GM18520 (cell line): Measurements from ENCODE around the gene VSIG4.

Experiments used
- ATAC-seq: cut with Tn5 transposase; IDR thresholded peaks from one replicate; pipeline ENCODE4 v1.9.1; 2021; ENCODE audit not compliant: unreplicated experiment

The VSIG4 gene

GRCh38 chrX:66009231-66009845, 30.5 kb downstream of the VSIG4 start:
- no peak for ATAC-seq

- no peak for ATAC-seq
These were observed 31.4 kb downstream of the VSIG4 start for GRCh38 chrX:66008328-66008970.

DNA sequence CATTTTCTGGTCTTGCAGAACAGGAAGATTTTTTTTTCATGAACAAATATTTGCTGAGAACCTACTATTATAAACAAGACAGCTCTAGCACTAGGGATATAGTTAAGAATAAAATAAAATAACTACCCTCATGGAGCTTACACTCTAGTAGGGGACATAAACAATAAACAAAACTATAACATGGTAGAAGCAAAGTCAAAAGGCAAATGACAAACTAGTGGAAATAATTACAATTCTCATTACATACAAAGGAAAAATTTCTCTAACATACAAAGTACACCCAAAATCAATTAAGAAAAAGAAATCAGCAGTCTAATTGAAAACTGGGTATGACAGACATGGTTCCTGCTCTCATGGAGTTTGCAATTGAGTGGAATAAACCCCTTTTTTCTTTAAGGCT, 32.0 kb downstream of the VSIG4 start:
- ATAC-seq: no peak

DNA sequence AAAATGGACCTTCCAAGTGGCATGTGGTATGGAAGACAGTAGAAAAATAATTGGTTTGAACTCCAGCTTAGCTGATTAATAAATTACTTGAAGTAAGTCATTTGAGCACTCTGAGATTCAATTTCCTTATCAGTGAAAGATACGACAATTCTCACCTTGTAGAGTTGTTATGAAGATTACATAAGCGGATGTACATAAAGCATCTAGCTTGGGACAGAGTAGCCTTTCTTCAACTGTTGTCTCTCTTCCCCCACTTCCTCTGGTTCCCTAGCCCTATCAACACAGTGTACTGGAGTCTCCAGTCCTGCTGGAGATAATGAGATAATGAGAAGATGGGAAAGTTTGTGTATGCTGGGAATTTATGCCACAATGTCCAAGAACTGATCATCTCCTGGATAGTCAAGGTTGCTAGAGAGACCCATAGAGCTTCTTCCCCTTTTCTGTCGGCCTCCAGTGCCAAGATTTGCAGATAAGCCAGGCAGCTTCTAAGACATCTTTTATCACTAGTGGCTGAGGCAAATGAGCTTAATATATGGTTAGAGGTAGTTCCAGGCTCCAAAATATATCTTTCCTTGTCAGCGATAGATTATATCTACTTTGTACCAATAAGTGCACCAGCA, 33.9 kb downstream of the VSIG4 start:
- no peak for ATAC-seq

- ATAC-seq: no peak
These were observed 34.7 kb downstream of the VSIG4 start for GRCh38 chrX:66004928-66005829.

DNA sequence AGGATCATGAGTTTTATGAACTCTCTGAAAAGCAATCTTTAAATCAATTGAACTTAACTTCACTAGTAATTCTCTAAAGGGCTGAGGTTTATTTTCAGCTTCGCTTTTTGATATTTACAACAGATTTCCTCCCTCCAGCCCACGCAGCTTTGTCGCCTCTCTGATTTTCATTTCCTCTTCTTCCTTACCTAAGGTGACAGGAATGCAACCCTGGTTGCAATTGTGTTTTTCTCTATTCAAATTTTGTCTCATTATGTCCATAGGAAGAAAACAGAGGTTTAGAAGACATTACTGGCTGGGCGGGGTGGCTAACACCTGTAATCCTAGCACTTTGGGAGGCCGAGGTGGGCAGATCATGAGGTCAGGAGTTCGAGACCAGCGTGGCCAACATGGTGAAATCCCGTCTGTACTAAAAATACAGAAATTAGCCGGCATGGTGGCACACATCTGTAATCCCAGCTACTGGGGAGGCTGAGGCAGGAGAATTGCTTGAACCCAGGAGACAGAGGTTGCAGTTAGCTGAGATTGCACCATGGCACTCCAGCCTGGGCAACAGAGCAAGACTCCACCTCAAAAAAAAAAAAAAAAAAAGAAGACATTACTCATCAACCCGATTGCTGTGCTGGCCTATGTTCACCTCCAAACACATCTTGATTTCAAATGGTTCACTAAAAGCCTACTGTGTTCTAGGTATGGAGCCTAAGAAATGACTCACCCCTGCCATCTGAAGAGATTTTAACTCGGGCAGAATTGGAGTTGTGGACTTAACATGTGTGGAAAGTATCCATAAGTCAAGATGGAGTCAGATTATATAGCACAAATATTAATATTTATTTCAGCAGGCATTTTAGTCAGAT, 36.8 kb downstream of the VSIG4 start:
- no peak for ATAC-seq

DNA sequence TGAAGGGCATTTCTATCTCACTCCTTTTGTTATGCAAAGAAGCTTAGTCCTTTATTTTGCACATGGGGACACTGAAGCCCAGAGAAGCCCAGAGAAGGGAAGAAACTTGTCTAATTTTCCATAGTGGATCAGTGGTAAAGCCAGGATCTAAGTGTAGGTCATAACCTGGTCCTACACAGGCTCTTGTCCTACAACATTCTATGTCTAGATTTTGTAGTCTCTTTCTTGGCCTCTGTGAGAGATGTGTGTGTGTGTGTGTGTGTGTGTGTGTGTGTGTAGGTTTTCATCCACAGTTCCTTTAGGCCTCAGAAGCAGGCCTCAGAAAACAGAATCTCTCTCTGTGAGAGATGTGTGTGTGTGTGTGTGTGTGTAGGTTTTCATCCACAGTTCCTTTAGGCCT, 38.3 kb downstream of the VSIG4 start:
- ATAC-seq: no peak

DNA sequence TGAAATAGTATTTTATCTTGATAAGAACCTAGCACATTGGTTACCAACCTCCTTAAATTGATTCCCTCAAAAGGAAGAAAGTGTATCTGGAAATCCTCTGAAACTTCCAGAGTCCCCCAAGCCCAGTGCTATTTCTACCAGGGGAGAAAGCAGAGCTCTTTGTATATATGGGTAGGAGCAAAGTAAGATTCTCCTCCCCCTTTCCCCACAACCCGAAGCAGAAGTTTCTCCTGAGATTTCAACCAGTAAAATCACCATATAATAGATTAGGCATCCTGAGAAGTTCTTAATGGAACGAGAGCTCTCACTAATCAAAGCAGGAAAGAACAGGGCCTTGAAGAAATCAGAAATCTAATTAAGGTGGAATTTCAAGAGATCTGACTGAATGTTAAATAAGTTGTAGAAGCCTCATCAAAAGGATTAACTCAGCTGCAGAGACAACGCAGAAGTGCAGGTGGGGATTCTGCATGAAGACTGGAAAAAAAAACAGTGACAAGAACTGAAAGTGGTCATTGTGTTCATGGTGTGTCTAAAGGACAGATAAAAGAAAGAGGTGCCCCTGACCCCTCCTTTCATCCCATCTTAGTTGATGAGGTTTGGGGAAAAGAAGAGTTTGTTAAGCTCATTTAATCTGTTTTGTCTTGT, 39.1 kb downstream of the VSIG4 start:
- ATAC-seq: no peak

DNA sequence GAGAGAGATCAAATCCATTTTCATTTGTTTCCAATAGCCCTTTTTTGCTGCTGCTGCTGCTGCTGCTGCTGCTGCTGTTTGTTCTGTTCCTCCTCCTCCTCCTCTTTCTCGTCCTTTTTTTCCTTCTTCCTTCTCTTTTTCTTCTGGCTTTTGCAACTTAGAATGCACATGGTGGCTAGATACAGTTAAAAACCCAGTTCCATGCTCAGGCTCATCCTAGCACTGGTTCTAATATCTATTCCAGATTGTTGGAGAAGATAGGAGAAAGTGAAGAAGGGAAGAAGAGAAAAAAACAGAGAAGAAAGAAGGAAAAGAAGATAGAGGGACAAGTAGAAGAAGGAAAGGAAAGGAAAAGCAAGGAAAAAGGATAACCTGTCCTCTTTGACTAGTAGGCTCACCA, 39.7 kb downstream of the VSIG4 start:
- ATAC-seq: no peak

- ATAC-seq: no peak
These were observed 40.2 kb downstream of the VSIG4 start for GRCh38 chrX:65999563-66000148.

- ATAC-seq: no peak
These were observed 40.8 kb downstream of the VSIG4 start for GRCh38 chrX:65999029-65999562.

DNA sequence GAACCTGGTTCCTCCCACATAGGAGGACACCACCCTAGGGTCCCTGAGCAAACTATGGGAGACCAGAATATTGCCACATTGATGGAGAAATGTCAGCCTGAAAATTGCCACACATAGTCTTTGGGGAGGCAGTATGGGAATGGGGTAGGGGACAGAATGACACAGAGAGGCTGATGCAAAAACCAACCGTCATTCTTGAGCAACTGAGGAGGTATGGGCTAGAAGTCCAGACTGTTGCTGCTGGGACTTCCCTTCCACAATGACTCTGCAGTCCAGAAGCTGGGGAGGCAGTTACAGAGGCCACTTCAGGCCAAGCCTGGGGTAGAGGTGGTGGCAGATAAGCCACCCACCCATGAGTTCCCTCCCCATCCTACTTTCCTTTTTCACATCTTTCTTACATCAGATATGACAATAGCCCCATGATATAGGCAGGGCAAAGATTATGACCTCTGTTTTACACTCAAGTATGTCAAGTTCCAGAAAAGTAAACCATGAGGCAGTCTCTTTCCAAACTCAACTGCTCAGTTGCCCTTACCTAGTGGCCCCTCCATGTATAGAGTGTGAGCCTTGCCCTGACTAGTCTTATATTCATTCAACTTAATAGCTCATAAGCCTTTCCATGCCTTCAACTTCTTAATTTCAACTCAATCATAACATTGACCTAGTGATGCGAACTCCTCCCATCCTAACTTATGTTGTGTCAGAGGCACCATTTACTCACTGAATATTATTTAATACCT, 41.7 kb downstream of the VSIG4 start:
- no peak for ATAC-seq

- ATAC-seq: no peak
These were observed 45.1 kb downstream of the VSIG4 start for GRCh38 chrX:65994519-65995506.

DNA sequence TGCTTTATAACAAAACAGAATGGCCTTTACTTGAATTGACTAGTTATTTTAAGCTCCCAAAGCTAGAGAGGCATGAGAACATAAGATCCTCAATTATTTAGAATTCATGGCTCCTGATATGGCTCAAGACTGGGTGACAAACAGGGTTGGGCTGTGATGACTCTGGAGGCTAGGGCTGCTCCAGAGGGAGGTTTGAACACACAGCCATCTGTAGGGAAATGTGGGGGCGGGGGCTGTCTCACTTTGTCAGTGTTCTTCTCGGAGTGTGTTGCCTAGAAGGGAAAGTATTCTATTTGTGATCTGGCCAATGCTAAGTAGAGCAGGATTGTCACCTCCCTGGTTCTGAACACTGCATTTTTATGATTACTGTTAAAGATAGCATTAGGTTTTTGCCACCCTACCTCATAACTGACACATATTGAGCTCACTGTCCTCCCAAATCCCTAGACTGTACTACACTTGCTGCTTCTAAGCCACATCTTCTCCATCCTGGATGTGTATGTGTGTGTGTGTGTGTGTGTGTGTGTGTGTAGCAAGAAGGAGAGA, 45.9 kb downstream of the VSIG4 start:
- ATAC-seq: no peak

DNA sequence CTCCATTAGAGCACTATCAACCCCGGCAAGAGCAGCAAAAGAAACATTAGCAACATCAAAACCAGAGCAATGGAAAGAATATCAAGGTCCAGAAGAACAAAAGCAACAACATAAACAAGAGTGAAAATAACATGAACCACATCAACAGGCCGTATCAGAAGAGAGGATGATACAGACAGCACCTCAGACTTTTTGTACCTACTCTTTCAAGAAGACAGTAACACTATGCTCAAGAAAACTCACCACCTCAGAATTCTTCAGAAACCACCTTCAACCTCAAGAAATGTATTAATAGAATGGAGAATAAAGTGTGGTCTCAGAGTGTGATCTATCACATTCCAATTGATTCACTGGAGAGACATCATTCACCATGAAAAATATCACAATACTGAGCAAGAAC, 46.5 kb downstream of the VSIG4 start:
- no peak for ATAC-seq

DNA sequence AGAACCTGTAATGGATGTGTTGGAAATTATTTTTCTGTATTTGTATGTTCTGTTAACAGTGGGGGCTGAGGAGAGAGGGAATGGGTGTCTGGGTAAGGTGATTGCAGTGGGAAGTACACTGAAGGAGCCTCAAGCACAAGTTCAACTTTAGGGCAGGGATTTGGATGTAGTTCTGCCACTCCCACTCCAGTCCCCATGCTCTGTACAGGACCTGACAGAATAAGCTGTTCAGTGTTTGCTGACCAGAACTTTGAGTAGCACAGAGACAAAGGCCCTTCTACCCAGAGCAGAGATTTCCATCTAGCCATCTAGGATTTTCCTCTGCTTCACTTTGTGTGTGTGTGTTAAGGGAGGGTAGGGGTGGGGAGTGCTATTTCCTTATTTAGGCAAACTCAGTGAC, 49.2 kb downstream of the VSIG4 start:
- ATAC-seq: no peak

GRCh38 chrX:65987811-65988210, 52.1 kb downstream of the VSIG4 start:
- ATAC-seq: no peak
